GM18519 (cell line): ENCODE results near the gene TMEM144.
"Not testable (repeated sequence)": the region's sequence is repeated elsewhere in the genome, so short reads cannot be mapped to it uniquely, and the experiment has no call there.

Experiments
- ATAC-seq: cut with Tn5 transposase; IDR thresholded peaks from one replicate; pipeline ENCODE4 v1.9.1; 2021; ENCODE audit warnings: mild to moderate bottlenecking, moderate library complexity; ENCODE audit not compliant: unreplicated experiment, low FRiP score

TMEM144 gene

GRCh38 chr4:158229768-158230167, 19.5 kb downstream of the TMEM144 start:
- ATAC-seq, result no peak

DNA sequence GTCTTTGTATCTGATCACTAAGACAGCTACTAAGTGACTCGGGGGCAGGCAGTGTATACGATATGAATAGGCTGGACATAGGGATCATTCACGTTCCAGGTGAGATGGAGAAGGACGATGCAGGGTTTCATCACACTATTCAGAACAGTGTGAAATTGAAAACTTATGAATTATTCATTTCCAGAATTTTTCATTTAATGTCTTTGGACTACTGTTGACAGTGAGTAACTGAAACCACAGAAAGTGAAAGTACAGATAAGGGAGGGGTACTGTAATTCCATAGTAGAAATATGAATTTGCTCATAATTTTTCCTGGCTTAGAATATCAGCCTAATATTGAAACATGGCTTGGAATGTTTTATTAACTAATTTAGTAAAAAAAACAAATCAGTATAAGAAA, 24.4 kb downstream of the TMEM144 start:
- no peak for ATAC-seq

DNA sequence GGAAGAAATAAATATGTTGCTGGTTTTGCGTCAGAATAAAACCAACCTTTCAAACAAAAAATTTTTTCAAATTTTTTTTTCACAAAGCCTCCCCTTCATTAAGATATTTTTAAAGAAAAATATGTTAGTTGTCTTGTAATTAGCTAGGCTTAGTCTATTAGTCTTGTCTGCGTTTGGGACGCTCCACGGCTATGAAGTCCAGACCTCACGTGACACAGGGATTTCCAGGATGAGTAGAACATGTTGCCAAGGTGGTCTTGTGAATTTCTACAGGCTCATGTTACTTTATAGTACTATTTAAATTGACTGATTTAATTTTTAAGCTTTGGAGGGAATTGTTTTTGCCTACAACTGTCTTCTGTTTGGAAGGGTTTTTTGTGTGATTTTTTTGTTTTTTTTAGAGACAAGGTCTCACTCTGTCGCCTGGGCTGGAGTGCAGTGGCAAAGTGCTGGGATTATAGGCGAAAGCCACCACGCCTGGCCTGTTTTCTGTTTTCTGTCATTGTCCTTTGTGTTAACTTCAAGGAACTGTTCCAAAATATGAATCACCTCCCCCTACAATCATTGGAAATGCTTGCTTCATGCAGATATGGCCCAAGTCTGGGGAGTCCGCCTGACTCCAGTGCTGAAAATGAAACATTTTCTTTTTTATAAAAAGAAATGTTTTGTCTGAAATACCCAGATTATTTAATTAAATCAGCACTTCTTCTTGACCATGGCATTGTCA, 26.2 kb downstream of the TMEM144 start:
- ATAC-seq, result no peak

DNA sequence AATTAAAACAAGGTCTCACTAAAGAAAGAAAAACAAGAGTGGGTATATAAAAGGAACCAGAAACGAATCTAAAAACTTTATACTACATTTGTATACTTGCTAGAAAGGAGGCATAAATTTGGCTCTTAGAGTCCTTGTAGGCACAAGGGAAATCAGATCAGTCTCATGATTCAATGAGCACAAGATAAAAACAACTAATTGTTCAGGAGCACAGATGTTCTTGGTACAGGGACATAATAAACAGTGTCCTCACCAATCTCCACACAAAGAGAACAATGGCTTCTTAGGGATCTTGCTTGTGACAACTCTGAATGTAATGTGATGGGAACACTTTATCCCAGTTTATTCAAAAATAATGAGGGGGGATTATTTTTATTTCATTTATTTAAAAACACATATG, 28.3 kb downstream of the TMEM144 start:
- ATAC-seq, result no peak

DNA sequence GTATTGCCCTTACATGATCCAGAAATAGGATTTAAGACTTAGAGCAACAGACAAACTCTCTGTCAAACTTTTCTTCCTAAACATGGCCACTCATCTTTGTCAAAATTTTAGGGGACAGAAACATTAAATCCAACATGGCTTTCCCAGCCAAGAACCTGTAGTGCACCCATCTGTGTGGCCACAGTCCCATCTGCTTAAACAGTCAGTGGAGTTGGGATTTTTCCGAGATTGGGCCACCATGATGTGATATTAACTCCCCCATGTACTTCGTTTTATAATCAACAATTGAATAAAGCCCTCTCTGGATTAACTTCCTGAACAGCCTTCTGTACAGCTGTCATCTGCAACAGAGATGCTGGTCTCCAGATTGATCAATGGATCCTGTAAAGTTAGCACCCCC, 28.9 kb downstream of the TMEM144 start:
- no peak for ATAC-seq

GRCh38 chr4:158243071-158243470, 32.8 kb downstream of the TMEM144 start:
- ATAC-seq, result no peak

DNA sequence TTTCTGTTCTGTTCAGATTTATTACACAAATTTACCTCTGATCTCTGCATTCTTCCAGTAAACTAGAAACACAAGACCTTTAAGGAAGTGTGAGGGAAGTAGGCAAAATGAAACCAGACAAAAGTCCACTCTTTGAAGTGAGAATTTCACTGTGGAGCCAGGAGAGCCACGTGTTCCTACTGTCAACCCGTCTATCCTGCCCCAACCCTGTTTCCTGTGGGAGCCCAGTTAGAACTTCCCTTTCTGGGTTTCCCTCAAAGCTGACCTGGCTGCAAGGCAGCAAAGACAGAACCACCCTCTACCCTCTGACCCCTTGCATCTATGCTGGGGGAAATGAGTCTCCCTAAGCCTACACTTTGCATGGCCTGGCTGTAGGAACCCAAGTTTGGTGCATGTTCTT, 40.0 kb downstream of the TMEM144 start:
- no peak for ATAC-seq

DNA sequence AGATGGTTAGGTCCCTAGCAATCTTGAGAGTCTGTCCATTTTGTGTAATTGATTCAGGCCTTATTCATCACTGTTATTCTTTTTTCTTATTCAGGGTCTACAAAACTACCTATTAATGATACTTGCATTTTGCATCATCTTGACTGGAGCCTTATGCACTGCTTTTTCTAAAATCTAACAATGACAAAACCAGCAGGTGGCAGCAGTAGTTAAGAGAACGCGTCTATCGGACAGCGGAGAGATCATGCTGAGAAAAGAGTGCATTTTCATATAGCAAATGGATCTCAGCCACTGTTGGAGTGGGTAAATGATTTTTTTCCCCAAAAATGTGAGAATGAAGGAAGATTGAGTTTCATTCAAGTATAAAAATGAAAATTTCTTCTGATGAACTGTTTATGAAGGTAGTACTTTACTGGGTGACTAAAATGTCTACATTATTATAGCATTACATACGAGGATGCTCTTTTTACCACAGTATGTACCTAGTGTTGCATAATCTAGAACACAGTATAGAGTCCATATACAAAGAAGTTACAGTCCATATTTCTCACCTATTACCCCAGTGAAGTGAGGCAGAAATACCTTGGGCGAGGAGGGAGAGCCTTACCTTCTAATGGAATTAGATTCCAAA, 43.2 kb downstream of the TMEM144 start:
- ATAC-seq, result peak; percentile 85

- ATAC-seq, result no peak
Measured at GRCh38 chr4:158254292-158254691, 44.0 kb downstream of the TMEM144 start.

GRCh38 chr4:158255727-158256324, 45.5 kb downstream of the TMEM144 start:
- peak; percentile 63 for ATAC-seq

DNA sequence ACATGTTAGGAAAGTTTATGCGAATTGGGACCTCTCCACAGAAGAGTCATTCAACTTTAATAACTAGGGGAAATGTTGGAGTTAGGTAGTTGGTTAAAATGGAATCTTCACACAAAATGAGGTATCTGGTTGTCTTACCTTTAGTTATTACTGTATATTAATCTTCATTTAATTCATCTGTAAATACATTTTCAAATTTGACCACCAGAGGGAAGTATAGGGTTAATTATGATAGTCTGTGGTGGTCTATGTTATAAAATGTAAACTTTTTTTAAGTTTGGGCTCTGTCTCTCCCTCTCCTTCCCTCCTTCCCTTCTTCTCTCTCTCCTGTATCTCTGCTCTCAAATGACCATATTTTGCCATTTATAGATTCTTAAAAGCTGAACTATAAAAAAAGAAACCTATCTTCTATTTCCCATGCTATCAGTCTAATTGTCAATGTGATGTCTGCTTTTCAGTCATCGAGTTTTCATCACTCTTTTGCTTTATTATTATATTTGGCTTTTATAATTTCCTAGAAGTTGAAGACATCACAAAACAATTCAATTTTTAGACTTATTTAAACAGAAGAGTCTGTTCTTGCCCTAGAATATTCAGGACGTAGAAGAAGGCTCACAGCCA, 49.8 kb downstream of the TMEM144 start:
- no peak for ATAC-seq

GRCh38 chr4:158261480-158261879, 51.2 kb downstream of the TMEM144 start:
- no peak for ATAC-seq

GRCh38 chr4:158268553-158268952, 58.3 kb downstream of the TMEM144 start:
- ATAC-seq, result no peak

- ATAC-seq, result no peak
Measured at GRCh38 chr4:158274636-158275035, 64.3 kb downstream of the TMEM144 start.

GRCh38 chr4:158277558-158277957, 67.3 kb downstream of the TMEM144 start:
- ATAC-seq, result no peak

DNA sequence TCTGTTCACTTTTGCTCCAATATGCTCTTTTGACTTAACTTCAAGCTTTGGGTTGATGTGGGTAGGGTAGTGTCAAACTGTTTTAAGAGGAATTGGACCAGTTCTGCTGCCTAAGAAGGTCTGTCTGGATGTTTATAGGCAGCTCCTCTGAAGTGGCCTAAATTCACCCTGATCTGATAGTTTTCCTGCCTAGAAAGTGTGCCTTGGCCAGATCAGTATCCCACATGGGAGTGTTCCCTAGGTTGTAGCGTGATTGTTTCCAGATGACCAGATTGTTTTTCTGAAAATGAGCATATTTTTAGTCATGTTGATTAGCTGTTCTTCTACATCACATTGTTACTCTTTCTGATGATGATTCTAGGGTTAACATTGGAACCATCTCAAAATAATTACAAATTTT, 68.8 kb downstream of the TMEM144 start:
- ATAC-seq, result not testable (repeated sequence)

- no peak for ATAC-seq
Measured at GRCh38 chr4:158280856-158281255, 70.6 kb downstream of the TMEM144 start.

DNA sequence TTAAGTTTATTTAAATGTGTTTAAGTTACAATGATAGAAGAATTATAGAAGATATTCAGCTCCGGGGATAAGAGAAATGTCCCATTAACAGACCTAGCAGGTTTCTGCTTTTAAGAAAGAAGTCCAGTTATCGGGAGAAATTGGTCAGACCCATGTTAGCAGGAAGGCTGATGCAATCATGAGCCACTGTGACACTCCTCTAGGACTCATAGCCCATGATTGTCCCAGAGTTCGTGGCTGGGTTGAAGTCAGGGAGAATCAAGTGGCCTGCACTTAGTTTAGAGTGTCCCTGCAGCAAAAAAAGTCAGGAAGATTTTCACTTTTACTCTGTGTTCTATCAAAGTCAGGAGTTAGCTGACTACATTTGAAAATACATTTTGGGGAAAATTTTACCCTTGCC, 72.0 kb downstream of the TMEM144 start:
- no peak for ATAC-seq

- no peak for ATAC-seq
Measured at GRCh38 chr4:158285429-158286216, 75.3 kb downstream of the TMEM144 start.

GRCh38 chr4:158290912-158291311, 80.6 kb downstream of the TMEM144 start:
- ATAC-seq, result no peak
